ENCODE measurements around the gene PDIK1L.

PDIK1L gene

DNA sequence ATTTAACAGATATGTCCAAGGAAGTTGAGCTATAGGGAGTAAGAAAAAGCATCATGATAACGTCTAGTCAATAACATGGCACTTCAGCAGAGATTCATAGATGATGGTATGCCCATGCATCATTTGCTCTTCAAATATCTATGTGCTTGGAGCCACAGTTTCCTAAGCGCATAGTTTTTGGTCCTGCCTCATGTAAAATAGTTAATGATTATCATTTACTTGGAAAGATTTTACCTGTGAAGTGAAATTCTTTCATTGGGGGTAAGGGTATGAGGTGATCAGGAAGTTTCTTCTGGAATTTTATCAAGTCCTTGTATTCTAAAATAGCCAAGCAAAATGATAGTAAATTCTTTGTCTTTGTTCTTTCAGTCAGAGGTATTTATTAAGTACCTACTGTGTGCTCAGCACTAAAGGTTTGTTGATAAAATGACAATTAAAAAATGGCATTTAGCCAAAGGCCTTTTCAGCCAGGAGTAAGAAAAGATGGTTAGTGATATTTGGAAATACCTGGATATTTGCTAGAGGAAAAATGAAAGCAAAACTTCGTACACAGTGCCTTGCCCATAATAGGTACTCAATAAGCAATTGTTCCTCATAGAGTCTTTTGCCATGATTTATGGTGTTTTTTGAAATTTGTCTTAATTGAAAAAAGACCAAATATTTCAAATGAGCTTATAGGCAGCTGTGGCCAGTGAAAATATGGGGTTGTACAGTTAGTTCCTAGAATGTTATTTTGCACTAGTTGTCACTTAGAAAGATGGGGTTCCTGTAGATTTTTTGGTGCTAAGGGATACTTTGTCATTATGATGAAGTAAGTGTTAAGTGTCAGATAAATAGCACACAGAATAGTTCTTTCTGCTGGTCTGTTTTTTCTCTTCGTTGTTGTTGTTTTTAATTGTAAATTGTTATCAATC lies 13.1 kb downstream of the PDIK1L start:
- no peak for DNase-seq

DNA sequence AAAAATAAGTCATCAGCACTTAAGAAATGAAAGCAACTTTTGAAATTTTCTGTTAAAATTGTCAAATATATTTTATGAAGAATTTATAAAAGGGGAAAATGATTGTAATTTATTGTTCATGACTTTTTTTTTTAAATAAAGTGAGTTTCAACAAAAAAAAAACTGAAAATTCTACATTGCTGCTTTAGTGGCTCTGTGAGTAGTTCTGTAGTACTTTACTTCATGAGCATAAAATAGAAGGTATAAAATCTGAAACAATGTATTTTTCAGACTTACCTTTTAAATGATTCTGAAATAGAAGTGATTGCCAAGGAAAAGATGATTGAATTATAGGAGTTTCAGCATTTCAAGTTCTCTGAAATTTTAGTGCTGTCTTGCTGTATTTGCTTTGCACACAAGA lies 13.8 kb downstream of the PDIK1L start:
- DNase-seq, result no peak

DNA sequence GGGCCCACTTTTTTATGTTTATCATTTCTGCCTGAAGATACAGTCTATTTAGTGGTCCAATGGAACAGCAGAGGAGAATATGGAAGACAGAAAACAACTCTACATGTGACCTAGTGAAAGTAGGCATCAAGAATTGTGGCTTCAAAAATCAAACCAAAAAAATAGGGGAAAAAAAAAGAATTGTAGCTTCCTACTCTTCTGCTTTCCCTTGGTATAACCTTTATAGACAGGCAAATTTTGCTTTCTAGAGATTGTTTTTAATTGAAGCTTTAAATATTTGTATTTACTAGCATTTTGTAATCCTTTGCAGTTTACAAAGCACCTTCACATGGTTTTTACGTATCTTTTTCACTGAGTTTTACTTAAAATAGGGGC lies 14.3 kb downstream of the PDIK1L start:
- DNase-seq, result no peak

DNA sequence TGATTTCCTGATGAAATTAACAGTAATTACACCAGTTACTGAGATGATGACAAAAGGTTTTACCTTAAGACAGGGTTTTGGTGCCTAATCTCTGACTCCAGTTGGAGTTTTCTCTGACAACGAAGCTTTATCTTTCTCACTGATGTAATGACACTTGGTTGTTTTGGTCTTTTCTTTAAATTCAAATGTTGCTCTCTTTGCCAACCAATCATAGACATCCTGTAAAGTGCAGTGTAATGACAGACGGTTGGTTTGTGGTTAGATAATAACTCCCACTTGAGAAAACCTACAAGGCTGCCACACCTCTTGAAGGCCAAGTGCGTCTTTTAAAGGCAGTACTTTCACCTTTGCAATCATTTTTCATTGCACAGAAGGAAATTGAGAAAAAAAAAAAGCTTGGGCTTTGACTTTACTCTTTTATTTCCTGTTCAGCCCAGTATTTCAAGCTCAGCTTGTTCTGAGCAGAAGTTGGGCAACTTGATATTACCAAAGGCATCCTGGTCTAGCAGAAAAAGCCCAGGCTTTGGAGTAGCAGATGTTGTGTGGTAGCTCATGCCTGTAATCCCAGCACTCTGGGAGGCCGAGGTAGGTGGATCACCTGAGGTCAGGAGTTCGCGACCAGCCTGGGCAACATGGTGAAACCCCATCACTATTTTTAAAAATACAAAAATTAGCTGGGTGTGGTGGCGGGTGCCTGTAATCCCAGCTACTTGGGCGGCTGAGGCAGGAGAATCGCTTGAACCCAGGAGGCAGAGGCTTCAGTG lies 14.9 kb downstream of the PDIK1L start:
- DNase-seq, result no peak

DNA sequence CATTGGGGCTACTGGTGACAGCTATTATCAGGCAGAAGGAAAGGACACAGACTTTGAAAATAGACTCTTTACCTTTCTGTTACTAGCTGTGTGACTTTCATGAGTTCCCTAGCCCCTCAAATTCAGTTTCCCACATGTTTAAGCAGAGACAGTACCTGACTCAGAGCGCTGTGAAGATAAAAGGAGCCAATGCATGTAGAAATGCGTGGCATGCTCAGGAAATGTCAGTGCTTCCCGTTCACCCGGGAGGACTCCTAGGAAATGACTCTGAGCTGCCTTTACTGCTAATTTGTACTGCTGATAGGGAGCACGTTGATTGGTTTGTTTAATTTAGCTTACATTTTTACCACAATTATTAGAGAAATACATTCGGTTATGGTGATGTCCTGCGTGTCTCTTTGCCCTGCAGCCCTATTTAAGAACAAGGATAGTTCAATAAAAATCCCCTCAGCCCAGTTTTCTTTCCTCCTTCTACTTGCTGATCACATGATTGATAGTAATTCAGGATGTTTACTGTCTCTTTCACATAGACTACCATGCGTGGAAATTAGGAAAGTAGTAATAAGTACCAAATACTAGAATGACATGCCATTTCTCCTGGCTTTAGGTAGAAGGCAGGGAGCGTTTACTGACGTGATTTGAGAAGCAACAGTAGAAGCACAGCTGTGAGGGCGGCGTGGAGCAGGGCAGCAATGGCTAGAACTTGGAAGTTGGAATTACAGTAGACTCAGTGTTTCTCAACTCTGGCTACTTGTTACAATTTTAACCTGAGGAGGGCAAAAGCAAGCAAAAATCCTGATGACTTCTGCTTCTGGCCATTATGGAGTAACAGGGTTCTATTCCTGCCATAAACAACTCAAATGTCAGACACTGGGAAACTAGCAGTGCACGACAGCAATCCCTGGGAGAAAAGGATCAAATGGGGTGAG lies 15.9 kb downstream of the PDIK1L start:
- no peak for DNase-seq

DNA sequence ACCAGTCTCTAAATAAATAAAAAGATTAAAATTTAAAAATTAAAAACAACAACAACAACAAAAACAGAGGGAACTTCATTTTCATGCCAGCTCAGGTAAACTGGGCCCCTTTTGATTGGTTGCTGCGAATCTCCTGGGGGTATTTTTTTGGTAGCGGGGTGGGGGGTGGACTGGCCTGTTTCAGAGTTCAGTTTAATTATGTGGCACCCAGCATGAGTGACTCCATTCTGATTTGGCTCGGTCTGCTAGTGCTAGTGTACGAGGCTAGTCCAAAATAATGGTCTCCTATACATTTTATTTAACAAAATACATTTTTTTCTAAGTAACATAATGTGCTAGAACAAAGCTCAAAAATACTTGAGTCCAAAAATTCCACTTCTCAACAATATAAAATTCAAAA lies 18.2 kb downstream of the PDIK1L start:
- no peak for DNase-seq

DNA sequence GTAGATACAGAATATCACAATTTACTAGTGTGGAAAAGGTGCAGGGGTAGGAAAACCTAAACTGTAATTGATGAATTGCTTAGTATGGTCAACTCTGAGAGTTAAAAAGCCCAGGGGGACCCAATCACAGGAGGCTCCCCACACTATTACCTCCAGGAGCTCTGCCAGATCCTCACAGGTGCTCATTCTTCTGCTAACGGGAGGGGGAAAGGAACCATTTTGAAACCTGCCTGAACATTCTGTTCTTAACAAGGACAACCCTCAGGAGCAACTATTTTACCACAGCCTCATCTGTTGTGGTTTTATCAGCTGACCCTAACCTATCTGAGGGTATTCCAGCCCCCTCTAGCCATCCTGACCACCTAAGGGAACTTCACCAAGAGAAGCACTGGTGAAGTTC lies 19.1 kb downstream of the PDIK1L start:
- no peak for DNase-seq

DNA sequence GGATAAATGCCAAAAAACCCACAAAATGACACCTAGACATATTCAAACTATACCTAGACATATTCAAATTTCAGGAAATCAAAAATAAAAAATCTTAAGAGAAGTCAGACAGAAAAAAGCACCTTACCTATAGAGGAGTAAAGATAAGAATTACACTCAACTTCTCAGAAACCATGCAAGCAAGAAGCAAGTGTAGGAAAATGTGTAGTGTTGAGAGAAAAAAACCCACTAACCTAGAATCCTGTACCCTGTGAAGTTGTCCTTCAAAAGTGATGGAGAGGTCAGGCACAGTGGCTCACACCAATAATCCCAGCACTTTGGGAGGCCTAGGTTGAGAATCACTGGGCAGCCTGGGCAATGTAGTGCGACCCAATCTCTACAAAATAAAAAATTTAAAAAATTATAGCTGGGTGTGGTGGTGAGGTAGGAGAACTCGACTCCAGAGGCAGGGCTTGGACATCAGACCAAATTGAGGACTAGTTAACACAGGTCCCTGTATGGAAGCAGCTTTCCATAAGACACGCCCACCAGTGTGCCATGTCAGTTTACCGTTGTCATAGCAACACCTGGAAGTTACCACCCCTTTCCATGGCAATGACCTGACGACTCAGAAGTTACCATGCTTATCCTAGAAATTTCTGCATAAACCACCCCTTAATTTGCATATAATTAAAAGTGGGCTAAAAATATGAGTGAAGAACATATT lies 20.7 kb downstream of the PDIK1L start:
- no peak for DNase-seq

DNA sequence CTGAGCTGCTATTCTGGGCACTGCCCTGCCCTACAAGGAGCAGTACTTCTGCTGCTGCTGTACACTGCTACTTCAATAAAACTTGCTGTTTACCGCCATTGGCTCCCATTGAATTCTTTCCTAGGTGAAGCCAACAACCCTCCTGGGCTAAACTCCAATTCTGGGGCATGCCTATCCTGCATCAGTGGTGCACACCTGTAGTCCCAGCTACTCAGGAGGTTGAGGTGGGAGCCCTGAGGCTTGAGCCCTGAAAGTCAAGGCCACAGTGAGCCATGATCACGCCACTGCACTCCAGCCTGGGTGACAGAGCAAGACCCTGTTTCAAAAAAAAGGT lies 21.2 kb downstream of the PDIK1L start:
- DNase-seq, result no peak

DNA sequence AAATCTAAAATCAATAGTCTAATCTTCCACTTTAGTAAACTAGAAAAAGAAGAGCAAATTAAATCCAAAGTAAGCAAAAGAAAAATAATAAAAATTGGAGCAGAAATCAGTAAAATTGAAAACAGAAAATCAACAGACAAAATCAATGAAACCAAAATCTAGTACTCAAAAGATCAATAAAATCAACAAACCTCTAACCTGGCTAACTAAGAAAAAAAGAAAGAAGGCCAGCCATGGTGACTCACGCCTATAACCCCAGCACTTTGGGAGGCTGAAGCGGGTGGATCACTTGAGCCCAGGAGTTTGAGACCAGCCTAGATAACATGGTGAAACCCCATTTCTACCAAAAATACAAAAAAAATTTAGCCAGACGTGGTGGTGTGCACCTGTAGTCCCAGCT lies 22.8 kb downstream of the PDIK1L start:
- no peak for DNase-seq

DNA sequence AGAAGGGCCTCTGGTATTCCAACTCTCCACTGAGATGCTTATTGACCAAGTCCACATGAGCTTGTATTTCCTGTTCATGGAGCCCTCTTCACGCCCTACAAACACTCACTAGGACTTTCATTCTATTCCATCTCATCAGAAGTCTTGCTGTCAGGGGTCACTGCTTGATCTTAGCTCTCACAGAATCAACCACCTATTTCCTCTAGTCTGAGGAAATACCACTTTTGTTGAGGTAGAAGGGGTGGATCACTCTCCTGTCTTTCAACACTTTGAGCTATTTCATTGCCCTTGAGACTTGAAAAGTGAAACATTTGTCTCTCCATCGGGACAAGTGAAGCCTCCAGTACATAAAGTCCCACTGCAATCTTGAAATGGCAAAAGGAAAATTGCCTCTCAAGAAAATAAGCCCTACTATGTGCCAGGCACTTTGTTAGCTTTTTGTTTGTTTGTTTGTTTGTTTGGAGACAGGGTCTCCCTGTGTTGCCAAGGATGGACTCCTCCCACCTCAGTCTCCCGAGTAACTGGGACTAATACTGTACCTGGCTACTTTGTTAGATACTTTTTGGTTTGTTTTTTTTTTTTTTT lies 27.4 kb downstream of the PDIK1L start:
- DNase-seq, result no peak

DNA sequence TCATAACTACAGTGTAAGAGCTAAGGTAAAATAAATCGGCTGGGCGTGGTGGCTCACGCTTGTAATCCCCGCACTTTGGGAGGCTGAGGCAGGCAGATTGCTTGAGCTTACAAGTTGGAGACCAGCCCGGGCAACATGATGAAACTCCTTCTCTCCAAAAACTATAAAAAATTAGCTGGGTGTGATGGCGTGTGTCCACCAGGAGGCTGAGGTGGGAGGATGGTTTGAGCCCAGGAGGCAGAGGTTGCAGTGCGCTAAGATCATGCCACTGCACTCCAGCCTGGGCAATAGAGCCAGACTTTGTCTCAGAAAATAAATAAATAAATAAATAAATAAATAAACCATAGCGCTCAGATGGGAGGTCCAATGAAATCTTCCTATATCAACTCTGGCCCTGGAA lies 30.5 kb downstream of the PDIK1L start:
- no peak for DNase-seq

DNA sequence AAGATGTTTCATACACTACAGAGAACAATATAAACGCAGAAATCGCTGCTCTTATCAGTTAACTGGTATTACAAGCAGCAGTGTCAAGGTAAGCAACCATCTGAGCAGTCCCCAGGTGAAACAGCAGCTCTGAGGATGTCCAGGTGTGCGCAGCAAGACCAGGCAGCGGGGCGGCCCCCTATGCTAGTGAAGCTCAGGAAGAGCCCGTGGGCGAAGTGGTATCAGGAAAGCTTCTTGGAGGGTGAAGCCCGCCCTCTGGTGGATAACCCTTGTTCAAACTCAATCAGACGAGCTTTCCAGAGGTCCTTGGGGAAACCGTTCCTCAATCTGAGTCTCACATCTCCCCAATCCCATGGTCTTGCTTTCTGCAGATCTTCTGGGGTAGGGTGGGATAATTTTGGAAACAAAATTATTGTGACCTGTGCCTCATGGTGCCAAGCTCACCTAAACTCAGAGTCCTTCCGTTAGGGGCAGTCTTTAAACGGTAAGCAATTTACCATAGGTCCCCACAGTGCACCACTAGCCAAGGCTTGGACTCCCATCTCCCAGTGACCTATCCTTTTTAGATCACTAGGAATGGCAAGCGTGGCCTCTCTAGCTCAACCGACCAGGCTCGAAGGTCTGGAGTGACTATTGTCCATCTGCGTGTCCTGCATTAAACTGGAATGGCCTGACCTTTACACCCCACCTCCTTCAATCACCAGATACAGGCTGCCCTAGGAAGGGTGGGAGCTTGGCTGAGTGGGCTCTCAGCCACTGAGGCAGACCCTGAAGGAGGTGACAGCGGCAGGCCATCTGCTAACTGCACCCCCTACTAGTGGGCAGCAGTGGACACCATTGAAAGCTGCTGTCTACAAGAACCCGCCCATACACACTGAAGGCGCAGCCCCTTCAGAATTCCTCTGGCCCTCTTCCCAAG lies 33.7 kb downstream of the PDIK1L start:
- DNase-seq, result peak; percentile 66

DNA sequence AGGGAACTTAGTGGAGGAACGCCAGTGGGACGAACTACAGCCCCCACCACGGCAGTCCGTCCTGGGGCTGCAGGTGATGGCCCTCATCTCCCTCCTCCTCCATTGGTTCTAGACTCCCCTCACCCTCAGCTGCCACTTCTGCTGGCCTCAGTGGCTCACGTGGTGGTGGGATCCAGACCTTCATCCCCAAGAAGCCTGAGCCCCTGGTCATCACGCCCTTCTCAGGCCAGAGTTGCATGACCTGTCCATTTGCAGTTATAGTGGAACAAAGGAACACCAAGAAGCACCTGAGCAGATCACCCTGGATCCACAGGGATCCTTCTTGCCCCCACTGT lies 34.3 kb downstream of the PDIK1L start:
- no peak for DNase-seq

DNA sequence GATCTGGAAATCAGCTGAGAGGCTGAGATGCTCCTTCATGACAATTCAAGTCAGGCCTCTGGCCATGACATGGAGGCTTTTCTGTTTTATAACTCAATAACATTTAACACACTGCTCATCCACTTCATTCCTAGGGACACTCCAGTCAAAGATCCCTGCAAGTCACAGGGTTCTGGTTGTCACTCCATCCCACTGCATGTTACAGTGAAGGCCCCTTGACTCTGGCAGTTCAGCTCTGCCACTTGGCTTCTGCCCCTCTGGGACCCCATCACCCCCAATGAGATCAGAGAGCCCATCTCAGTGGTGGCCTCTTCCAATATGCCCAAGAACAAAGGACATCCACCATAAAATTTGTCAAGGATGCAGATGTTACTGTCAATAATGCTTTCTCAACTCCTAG lies 37.3 kb downstream of the PDIK1L start:
- DNase-seq, result no peak

DNA sequence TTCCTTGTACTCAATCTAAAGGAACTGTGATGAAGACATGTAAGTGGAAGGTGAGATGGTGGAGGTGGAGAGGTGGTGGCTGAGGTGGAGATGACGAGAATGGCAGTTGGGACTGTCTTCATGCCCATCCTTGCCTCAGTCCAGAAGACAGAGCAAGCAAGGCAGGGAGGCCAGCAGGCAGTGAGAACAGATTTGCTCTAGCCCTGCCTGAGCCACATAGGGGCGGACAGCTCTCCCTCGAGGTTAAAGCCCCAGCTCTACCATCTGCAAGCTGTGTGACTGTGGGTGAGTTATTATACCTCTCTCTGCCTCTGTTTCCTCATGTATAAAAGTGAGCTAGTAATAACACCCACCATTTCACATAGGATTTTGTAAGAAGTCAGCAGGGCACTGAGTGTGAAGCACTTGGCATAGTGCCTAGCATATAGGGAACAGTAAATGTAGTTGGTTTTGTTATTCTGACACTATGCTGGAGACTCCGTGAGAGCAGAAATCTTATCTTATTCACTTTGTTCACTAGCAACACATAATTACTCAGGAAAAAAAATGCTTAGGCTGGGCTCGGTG lies 42.4 kb downstream of the PDIK1L start:
- DNase-seq, result no peak

DNA sequence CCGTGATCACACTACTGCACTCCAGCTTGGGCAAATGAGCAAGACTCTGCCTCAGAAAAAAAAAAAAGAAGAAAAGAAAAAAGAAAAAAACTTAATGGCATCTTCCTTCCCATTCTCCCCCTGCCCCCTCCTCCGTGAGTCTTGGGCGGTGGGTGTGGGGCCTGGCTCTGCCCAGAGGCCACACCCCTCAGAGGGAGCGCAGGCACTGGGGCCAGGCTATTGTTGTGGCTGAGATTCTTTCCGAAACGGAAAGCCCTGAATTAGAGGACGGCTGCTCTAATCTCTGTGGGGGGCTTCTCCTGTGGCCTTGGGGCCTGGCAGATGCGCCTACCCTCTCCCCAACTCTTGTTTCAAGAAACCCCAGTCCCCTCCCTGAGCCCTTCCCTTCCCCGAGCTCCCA lies 43.1 kb downstream of the PDIK1L start:
- DNase-seq, result no peak

DNA sequence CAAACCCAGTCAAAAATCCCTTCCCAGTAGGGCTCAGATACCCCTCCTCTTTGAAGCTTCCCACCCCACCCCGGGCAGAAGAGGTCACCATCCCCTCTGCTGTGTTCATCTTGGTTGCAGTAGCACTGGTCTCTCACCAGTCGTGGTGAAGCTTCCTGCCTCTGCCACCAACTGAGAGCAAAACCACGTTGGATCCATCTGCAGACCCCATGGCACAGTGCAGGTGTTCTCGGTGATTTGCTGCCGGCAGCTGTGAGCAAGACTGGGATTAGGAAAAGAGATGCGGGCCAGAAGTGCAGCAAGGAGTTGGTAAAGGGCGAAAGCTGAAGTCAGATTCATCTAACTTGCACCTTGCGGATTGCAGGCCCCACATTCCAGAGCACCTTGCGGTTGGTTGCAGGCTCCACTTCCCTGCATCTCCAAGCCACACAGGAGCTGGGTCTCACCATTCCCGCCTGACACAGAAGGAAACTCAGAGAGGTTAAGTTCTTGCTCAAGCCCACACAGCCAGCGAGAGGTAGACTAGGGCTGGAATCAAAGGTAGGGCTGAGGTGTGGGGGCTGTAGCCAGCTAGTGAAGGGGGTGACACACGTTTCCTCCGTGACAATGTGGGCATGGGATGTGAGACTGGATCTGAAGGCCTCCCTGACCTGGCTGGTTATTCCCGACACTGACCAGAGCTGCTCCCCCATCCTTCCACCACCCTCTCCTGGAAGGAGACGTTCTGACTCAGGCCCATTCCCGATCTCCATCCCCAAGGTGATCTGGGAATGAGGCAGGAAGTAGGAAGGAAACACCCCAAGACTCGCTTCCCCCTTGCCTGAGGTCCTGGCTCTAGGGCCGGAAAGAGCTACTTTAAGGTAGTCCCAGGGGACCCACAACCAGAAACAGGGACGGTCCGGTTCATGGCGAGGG lies 44.0 kb downstream of the PDIK1L start:
- DNase-seq, result no peak

DNA sequence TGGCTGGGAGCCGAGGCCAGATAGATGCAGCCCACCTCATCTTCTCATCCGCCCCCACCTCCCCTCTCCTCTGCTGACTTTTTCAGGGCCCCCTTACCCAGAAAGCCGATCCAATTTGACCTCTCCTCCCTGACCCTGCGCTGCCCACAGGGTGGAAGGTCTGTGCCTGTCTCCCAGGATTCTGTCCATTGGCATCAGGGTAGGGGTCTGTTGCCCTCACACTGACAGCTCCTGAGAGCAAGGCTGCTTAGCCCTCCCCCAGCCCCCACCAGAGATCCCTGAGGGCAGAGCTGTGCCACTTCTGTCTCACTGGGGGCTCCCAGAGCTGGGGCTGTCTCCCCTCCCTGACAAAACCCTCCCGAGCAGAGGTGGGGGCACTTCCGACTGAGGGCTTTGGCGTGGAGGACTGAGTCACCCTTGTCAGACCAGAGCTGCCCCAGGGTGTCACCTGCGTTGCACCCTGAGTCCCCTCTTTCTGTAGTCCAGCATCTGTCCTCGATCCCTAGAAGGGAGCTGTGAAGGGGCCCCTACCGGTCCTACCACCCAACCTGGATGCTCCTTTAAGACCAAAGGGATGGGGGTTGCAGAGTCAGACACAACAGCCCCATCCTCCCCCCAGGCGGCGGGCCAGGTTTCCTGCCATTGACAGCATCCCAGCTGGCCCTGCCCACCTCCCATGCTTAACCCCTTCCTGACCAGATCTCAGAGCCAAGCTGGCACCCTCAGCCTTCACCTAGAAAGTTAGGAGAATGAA lies 44.8 kb downstream of the PDIK1L start:
- DNase-seq, result no peak
